Measurements from ENCODE around the gene FMO5. TPM values are rescaled to one million over a fixed set of nuclear protein-coding genes. Genes with fewer than 3 reads are reported as not detected.

FMO5 gene
- total and polyA plus RNA-seq, 2 of the 13 experiments (the other 11 are each of a cell fraction or from before 2014, with no cell fraction given): 48.2 to 149 TPM

DNA sequence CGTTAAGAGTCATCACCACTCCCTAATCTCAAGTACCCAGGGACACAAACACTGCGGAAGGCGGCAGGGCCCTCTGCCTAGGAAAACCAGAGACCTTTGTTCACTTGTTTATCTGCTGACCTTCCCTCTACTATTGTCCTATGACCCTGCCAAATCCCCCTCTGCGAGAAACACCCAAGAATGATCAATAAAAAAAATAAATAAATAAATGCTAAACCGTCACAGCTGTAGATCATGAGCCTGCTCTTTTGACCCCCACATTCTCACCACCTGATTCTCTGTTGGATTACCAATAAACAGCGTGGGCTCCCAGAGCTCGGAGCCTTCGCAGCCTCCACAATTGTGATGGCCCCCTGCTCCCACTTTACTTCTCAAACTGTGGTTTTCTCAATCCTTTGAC lies 8.8 kb upstream of the FMO5 start (continued):
- TF ChIP-seq, protein P1, sequence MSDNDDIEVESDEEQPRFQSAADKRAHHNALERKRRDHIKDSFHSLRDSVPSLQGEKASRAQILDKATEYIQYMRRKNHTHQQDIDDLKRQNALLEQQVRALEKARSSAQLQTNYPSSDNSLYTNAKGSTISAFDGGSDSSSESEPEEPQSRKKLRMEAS (IDR thresholded peaks at IDR 0.05): peak; percentile 55; the same call in 1 of the 2 replicates
- peak; percentile 61; the same call in 1 of the 2 replicates for TF ChIP-seq ZBTB39 (CRISPR knock-in tag; IDR thresholded peaks at IDR 0.05)
- peak; percentile 59; the same call in 1 of the 2 replicates for TF ChIP-seq MIER3 (CRISPR knock-in tag; IDR thresholded peaks at IDR 0.05; ENCODE audit: borderline replicate concordance)
- TF ChIP-seq ZNF430 (CRISPR knock-in tag; IDR thresholded peaks at IDR 0.05): peak; percentile 63; the same call in 1 of the 2 replicates
- peak; percentile 68; the same call in 1 of the 2 replicates for TF ChIP-seq SAP130 (CRISPR knock-in tag; IDR thresholded peaks at IDR 0.05; ENCODE audit: low read depth)
- peak; percentile 87 for TF ChIP-seq FOXP4 (CRISPR knock-in tag; IDR thresholded peaks at IDR 0.05)
- TF ChIP-seq ZBTB26 (CRISPR knock-in tag; IDR thresholded peaks at IDR 0.05; ENCODE audit: borderline replicate concordance): peak; percentile 54; the same call in 1 of the 2 replicates
- TF ChIP-seq ESRRA (CRISPR knock-in tag; IDR thresholded peaks at IDR 0.05; ENCODE audit: low read depth): 0 out of 2 replicates have a peak, but pooled peaks have one; percentile 41
- TF ChIP-seq ARNTL (CRISPR knock-in tag; IDR thresholded peaks at IDR 0.05): peak; percentile 56; the same call in 1 of the 2 replicates
- TF ChIP-seq, protein P2, sequence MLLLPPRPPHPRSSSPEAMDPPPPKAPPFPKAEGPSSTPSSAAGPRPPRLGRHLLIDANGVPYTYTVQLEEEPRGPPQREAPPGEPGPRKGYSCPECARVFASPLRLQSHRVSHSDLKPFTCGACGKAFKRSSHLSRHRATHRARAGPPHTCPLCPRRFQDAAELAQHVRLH (CRISPR knock-in tag; IDR thresholded peaks at IDR 0.05; ENCODE audit: borderline replicate concordance, low read depth): peak; percentile 71; the same call in 1 of the 2 replicates
- TF ChIP-seq TFE3 (CRISPR knock-in tag; IDR thresholded peaks at IDR 0.05): peak; percentile 96
- TF ChIP-seq, protein P3, sequence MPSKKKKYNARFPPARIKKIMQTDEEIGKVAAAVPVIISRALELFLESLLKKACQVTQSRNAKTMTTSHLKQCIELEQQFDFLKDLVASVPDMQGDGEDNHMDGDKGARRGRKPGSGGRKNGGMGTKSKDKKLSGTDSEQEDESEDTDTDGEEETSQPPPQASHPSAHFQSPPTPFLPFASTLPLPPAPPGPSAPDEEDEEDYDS (CRISPR knock-in tag; IDR thresholded peaks at IDR 0.05): 0 out of 2 replicates have a peak, but pooled peaks have one; percentile 22
- peak; percentile 74; the same call in 1 of the 2 replicates for TF ChIP-seq TBX3 (IDR thresholded peaks at IDR 0.05; ENCODE audit: borderline replicate concordance)
- TF ChIP-seq HNF1A (IDR thresholded peaks at IDR 0.05; ENCODE audit: low read depth): peak; percentile 57; the same call in 1 of the 2 replicates
- TF ChIP-seq HNF1A (CRISPR knock-in tag; IDR thresholded peaks at IDR 0.05; ENCODE audit: borderline replicate concordance): peak; percentile 68; the same call in 1 of the 2 replicates
- peak; percentile 73 for TF ChIP-seq SALL1 (CRISPR knock-in tag; IDR thresholded peaks at IDR 0.05)

Measured in HepG2 (cell line).